GM18868 (cell line): ENCODE measurements around the gene ZNF559.

Source experiments
- ATAC-seq: cut with Tn5 transposase; IDR thresholded peaks from one replicate; pipeline ENCODE4 v1.9.1; 2021; ENCODE audit warnings: mild to moderate bottlenecking, moderate library complexity; ENCODE audit not compliant: unreplicated experiment

The ZNF559 gene

DNA sequence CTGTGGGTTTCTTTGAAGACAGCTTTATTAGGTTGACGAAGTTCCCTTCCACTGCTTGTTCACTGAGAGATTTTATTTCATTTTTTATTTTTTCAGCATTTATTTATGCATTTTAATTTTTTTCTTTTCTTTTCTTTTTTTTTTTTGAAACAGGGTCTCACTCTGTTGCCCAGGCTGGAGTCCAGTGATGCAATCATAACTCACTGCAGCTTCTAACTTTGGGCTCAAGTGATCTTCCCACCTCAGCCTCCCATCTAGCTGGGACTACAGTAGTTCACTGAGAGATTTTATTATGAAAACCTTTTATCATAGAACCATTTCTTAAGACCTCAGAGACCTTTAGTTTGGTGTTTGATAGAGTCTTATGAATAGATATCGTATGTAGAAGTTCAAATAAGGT lies 28.5 kb downstream of the ZNF559 start:
- ATAC-seq, result no peak

DNA sequence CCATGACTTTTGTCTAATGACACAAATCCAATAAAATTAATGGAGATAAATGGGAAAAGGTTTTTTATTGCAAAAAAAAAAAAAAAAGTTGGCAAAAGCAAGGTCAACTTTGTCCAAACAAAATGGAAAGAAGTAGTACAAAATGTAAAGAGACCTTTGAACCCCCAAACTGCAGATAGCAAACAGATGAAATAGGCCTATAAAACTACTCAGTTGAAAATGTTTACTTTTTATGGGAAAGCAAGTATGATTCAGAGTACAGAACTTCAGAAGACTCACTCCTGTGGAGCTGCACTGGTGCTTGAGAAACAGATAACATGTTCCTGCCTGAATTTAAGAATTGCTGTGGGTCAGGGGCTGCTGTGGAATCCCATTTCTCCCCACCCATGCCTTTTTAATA lies 29.0 kb downstream of the ZNF559 start:
- ATAC-seq, result no peak

DNA sequence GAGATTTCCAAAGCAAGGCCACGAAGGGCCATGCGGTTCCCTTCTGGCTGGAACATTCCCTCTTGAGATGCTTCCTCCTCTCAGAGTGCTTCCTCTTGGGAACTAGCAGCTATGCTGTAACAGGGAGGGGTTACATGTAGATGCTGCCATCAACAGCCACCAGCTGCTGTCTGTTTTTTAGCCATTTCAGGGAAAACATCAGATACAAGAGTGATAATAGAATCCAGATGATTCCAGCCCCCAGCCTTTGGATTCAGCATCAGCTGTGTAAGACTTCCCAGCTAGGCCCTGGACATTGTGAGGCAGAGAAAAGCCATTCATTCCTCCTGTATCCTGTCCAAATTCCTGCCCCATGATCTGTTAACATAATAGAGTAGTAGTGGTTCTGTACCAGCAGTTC lies 30.7 kb downstream of the ZNF559 start:
- no peak for ATAC-seq

DNA sequence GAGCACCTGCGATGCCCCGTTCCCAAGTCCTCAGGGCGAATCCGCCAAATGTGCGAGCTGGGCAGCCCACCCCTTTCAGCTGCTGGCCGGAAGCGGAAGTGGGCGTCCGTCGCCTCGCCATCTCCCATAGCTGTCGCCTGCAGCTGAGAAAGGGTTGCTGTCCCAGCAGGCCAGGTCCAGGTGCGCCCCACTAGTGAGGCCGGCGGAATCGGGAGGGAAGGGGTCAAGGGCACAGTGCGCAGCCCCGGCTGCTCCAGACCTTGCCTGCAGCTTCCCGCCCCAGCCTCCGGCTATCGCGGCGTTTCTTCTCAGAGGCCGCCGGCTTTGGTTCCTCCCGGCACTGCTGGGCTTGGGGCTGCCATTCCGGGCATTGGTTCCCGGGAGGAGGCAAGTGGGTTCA lies 38.9 kb downstream of the ZNF559 start, which contains the start of gene ZNF177:
TSS of gene ZNF177 (plus strand) at position 109 of the 400 bp plus-strand sequence. CDS start 15,299 bp downstream, outside the sequence.
- no peak for ATAC-seq

GRCh38 chr19:9370738-9371619 lies 47.0 kb downstream of the ZNF559 start:
- ATAC-seq, result no peak

DNA sequence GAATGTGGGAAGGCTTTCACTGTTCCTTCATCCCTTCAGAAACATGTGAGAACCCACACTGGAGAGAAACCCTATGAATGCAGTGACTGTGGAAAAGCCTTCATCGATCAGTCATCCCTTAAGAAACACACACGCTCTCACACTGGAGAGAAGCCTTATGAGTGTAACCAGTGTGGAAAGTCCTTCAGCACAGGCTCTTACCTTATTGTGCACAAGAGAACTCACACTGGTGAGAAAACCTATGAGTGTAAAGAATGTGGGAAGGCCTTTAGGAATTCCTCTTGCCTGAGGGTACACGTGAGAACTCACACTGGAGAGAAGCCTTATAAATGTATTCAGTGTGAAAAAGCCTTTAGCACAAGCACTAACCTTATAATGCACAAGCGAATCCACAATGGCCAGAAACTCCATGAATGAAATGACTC lies 57.4 kb downstream of the ZNF559 start:
- no peak for ATAC-seq
